Measurements from ENCODE around the gene SCAMP2.
A peak's percentile ranks its signal among the peaks of the same experiment; 100 is the strongest.

The SCAMP2 gene

DNA sequence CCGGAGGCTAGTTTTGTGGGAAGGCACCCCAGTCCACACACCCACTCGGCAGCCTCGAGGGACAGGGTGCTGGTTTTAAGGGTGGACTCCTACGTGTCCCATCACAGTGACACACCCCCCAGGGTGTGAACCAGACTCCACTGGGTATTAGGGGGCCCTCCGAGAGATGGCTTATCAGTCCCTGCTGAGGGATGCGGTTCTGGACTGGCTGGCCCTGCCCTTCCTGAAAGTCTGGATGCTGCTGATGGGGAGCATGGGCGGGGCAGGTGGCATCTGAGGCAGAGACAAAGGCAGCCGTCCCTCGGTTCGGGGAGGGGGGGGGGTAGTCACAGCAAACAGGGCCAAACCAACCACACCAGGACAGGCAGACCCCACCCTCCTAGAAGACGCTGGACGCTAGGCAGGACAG, 29.3 kb downstream of the SCAMP2 start:
- Histone ChIP-seq H3K9me3 (ENCODE audit: insufficient read depth, low read depth, low read length) (no peaks in the 10 kb centered on the region), H3K9ac (ENCODE audit: low read depth, low read length) (peak overlapping the region; percentile 97), H3K27ac (ENCODE audit: low read depth, low read length) (no peak overlapping the region; the same call in 1 of the 2 replicates), H3K27me3 (ENCODE audit: insufficient read depth, low read length) (no peaks in the 10 kb centered on the region), H3K4me3 (ENCODE audit: low read length) (peak overlapping the region; percentile 76), H3K4me1 (ENCODE audit: insufficient read depth, low read length) (peaks cover 19% of the 10 kb centered on the region; the same call in 1 of the 2 replicates), H3K36me3 (ENCODE audit: insufficient read depth, low read length) (peaks cover 23% of the 10 kb centered on the region)
- 86% methylated on average over 9 of the region's 12 CpGs for WGBS

- Histone ChIP-seq H3K4me3 (ENCODE audit: low read length) (peak overlapping the region; percentile 76), H3K4me1 (ENCODE audit: insufficient read depth, low read length) (peaks cover 19% of the 10 kb centered on the region; the same call in 1 of the 2 replicates), H3K36me3 (ENCODE audit: insufficient read depth, low read length) (peaks cover 19% of the 10 kb centered on the region)
Measured at GRCh38 chr15:74843445-74843828, 29.7 kb downstream of the SCAMP2 start.

DNA sequence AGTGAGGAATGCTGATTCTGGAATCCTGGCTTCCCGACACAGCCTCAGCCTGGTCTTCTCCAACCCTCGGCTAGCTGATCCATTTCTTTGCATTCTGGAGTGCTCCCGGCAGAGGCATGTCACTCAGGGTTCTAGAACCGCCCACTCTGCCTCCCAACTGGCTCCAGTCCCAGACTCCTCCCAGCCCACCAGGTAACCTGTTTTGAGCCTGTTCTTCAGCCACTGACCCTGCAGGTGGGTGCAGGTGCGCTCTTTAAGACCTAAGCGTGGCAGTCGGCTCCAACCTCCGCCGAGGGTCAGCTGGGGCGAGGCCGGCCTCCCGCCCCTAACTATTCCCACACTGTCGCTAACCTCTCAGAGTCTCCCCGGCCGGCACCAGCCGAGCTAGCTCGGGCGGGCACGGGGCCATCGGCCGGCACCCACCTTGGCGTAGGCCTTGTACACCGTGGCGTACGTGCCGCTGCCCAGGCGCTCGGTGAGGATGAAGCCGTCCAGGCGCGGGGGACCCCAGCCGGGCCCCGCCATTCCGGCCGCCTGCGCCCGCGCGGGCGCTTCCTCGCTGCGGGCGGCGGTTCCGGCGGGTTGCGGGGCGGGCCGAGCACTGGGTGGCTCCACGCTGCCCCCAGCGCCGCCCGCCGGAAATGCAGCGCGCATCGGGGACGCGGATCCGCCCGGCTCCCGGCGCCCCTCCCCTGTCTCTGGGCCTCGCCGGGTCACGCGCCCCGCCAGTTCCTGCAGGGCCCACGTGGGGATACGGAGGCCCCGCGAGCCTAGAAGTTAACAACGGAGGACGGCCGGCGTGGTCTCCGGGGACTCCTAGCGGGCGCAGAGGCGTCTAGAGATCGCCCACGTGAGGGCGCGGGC, 30.4 kb downstream of the SCAMP2 start, which contains the start of gene ULK3:
ULK3 (minus strand) TSS at position 576 of the 864 bp plus-strand sequence; CDS start at position 525, 51 bp downstream.
- peak within 1 kb of the TSS; percentile 97 for H3K9ac ChIP-seq (ENCODE audit: low read depth, low read length)
- no peaks in the 10 kb centered on the region for H3K27me3 ChIP-seq (ENCODE audit: insufficient read depth, low read length)
- under 1% methylated on average over 84 of the region's 84 CpGs for WGBS
- H3K4me1 ChIP-seq (ENCODE audit: insufficient read depth, low read length) = peaks cover 19% of the 10 kb centered on the region; the same call in 1 of the 2 replicates
- peaks cover 17% of the 10 kb centered on the region; the same call in 1 of the 2 replicates for H3K36me3 ChIP-seq (ENCODE audit: insufficient read depth, low read length)
- peak within 1 kb of the TSS; percentile 76 for H3K4me3 ChIP-seq (ENCODE audit: low read length)
- no peaks in the 10 kb centered on the region for H3K9me3 ChIP-seq (ENCODE audit: insufficient read depth, low read depth, low read length)
- H3K27ac ChIP-seq (ENCODE audit: low read depth, low read length) = peak within 1 kb of the TSS; percentile 91

More at GRCh38 chr15:74843445-74843828, 29.7 kb downstream of the SCAMP2 start:
- H3K27me3 ChIP-seq (ENCODE audit: insufficient read depth, low read length) = no peaks in the 10 kb centered on the region
- peak overlapping the region; percentile 97 for H3K9ac ChIP-seq (ENCODE audit: low read depth, low read length)
- H3K9me3 ChIP-seq (ENCODE audit: insufficient read depth, low read depth, low read length) = no peaks in the 10 kb centered on the region
- WGBS = 20% methylated on average over 16 of the region's 18 CpGs
- H3K27ac ChIP-seq (ENCODE audit: low read depth, low read length) = peak overlapping the region; percentile 88

DNA sequence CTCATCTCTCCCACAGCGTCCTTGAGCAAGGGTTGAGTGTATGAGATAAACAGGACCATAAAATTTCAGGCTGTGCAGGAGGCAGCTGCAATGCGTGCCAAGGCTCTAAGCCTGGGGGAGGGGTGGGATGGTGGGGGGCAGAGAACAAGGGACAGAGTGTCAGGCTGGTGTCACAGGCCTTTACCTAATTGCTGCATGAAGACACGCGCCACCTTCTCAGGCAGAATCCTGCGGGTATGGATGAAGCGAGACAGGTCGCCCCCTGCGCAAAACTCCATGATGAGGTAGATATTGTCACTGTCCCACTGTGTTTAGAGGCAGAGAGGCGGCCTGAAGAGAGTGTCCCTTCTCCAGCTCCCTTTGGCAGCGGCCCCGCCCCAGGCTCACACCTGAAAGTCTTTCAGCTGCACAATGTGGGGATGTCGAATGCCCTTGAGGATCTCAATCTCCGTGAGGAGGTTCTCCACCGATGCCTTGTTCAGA, 31.2 kb downstream of the SCAMP2 start:
- no peak overlapping the region for H3K27ac ChIP-seq (ENCODE audit: low read depth, low read length)
- peak overlapping the region; percentile 32 for H3K9ac ChIP-seq (ENCODE audit: low read depth, low read length)
- peak overlapping the region; percentile 76 for H3K4me3 ChIP-seq (ENCODE audit: low read length)
- H3K4me1 ChIP-seq (ENCODE audit: insufficient read depth, low read length) = peaks cover 19% of the 10 kb centered on the region; the same call in 1 of the 2 replicates
- H3K9me3 ChIP-seq (ENCODE audit: insufficient read depth, low read depth, low read length) = no peaks in the 10 kb centered on the region
- no peaks in the 10 kb centered on the region for H3K27me3 ChIP-seq (ENCODE audit: insufficient read depth, low read length)
- peaks cover 11% of the 10 kb centered on the region; the same call in 1 of the 2 replicates for H3K36me3 ChIP-seq (ENCODE audit: insufficient read depth, low read length)
- 87% methylated on average over 14 of the region's 14 CpGs for WGBS

GRCh38 chr15:74840851-74841775, 32.1 kb downstream of the SCAMP2 start:
- Histone ChIP-seq H3K27ac (ENCODE audit: low read depth, low read length) (no peak overlapping the region), H3K36me3 (ENCODE audit: insufficient read depth, low read length) (peaks cover 15% of the 10 kb centered on the region; the same call in 1 of the 2 replicates), H3K4me3 (ENCODE audit: low read length) (no peak overlapping the region), H3K4me1 (ENCODE audit: insufficient read depth, low read length) (peaks cover 19% of the 10 kb centered on the region; the same call in 1 of the 2 replicates), H3K9me3 (ENCODE audit: insufficient read depth, low read depth, low read length) (no peaks in the 10 kb centered on the region), H3K9ac (ENCODE audit: low read depth, low read length) (no peak overlapping the region), H3K27me3 (ENCODE audit: insufficient read depth, low read length) (no peaks in the 10 kb centered on the region)
- 92% methylated on average over 9 of the region's 9 CpGs for WGBS

GRCh38 chr15:74839526-74840395, 33.4 kb downstream of the SCAMP2 start:
- Histone ChIP-seq H3K27me3 (ENCODE audit: insufficient read depth, low read length) (no peaks in the 10 kb centered on the region), H3K27ac (ENCODE audit: low read depth, low read length) (no peak overlapping the region), H3K4me1 (ENCODE audit: insufficient read depth, low read length) (peaks cover 19% of the 10 kb centered on the region; the same call in 1 of the 2 replicates), H3K9me3 (ENCODE audit: insufficient read depth, low read depth, low read length) (no peaks in the 10 kb centered on the region), H3K4me3 (ENCODE audit: low read length) (no peak overlapping the region), H3K36me3 (ENCODE audit: insufficient read depth, low read length) (peaks cover 15% of the 10 kb centered on the region; the same call in 1 of the 2 replicates), H3K9ac (ENCODE audit: low read depth, low read length) (no peak overlapping the region; the same call in 1 of the 2 replicates)
- 86% methylated on average over 31 of the region's 31 CpGs for whole genome bisulfite sequencing

DNA sequence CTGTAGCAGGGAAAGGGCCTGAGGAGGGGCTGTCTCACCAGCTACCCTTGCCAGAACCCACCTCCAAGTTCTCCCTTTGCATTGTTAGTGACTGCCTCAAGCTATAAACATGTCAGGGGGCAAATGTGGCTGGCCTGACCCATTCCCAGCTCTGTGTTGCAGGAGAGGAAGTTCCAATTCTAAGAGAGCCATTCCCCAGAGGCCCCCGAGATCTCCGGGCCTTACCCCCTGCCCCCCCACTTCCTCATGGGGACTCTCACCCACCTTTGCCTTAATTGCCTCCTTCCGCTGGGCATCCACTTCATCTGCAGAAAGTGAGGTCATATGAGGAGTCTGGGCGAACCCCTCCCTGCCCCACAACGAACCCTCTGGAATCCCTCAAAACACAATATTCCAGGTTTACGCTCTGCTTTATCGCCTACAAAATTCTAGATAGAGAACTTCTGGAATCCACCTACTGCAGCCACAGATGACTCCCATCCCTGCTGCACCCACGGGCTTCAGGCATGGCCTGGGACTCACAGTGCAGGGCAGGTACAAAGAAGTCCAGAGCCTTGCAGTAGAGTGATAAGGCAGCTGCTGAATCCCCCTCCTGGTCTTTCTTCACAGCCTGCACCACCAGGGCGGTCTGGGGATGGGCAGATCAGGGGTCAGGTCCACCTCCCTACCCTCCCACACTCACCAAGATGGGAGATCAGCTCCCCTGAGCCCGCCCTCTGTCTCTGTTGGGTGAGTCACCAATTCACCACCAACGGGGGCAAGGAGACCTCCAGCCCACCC, 34.2 kb downstream of the SCAMP2 start:
- 92% methylated on average over 11 of the region's 11 CpGs for WGBS

GRCh38 chr15:74838137-74838516, 35.0 kb downstream of the SCAMP2 start:
- H3K27ac ChIP-seq (ENCODE audit: low read depth, low read length) = no peak overlapping the region
- no peaks in the 10 kb centered on the region for H3K9me3 ChIP-seq (ENCODE audit: insufficient read depth, low read depth, low read length)
- peaks cover 11% of the 10 kb centered on the region; the same call in 1 of the 2 replicates for H3K36me3 ChIP-seq (ENCODE audit: insufficient read depth, low read length)
- no peak overlapping the region for H3K9ac ChIP-seq (ENCODE audit: low read depth, low read length)
- WGBS = 95% methylated on average over 10 of the region's 10 CpGs
- H3K4me1 ChIP-seq (ENCODE audit: insufficient read depth, low read length) = peaks cover 7% of the 10 kb centered on the region; the same call in 1 of the 2 replicates
- H3K4me3 ChIP-seq (ENCODE audit: low read length) = no peak overlapping the region
- H3K27me3 ChIP-seq (ENCODE audit: insufficient read depth, low read length) = no peaks in the 10 kb centered on the region

More for the DNA sequence above, 34.2 kb downstream of the SCAMP2 start:
- Histone ChIP-seq H3K9me3 (ENCODE audit: insufficient read depth, low read depth, low read length) (no peaks in the 10 kb centered on the region), H3K9ac (ENCODE audit: low read depth, low read length) (no peak overlapping the region), H3K27ac (ENCODE audit: low read depth, low read length) (no peak overlapping the region), H3K4me3 (ENCODE audit: low read length) (no peak overlapping the region), H3K4me1 (ENCODE audit: insufficient read depth, low read length) (peaks cover 14% of the 10 kb centered on the region; the same call in 1 of the 2 replicates), H3K36me3 (ENCODE audit: insufficient read depth, low read length) (peaks cover 11% of the 10 kb centered on the region; the same call in 1 of the 2 replicates), H3K27me3 (ENCODE audit: insufficient read depth, low read length) (no peaks in the 10 kb centered on the region)

- H3K27me3 ChIP-seq (ENCODE audit: insufficient read depth, low read length) = no peaks in the 10 kb centered on the region
- no peak overlapping the region for H3K27ac ChIP-seq (ENCODE audit: low read depth, low read length)
- no peak overlapping the region for H3K9ac ChIP-seq (ENCODE audit: low read depth, low read length)
- peaks cover 11% of the 10 kb centered on the region; the same call in 1 of the 2 replicates for H3K36me3 ChIP-seq (ENCODE audit: insufficient read depth, low read length)
- no peaks in the 10 kb centered on the region for H3K9me3 ChIP-seq (ENCODE audit: insufficient read depth, low read depth, low read length)
- H3K4me3 ChIP-seq (ENCODE audit: low read length) = no peak overlapping the region
- WGBS = 90% methylated on average over 14 of the region's 15 CpGs
- peaks cover 7% of the 10 kb centered on the region; the same call in 1 of the 2 replicates for H3K4me1 ChIP-seq (ENCODE audit: insufficient read depth, low read length)
Measured at GRCh38 chr15:74837482-74838136, 35.6 kb downstream of the SCAMP2 start.

Data from HUES64 (cell line).